A549 (cell line): ENCODE measurements around the gene SORCS2. TPM values are rescaled to one million over a fixed set of nuclear protein-coding genes. Genes with fewer than 3 reads are reported as not detected.

ENCODE experiments used
- ATAC-seq, 2 experiments: fragments of 200-7000 bp in 1 of 2; fragments of >200 bp in 1 of 2; cut with Nextera tagmentation in 1 of 2; cut with Tn5 transposase in 1 of 2; 3 replicates each; pipeline versions ENCODE4 v1.8.0 to v1.9.1; 2018 to 2020; ENCODE audit warnings: mild to moderate bottlenecking in 1 of 2, moderate library complexity in 1 of 2
- CTCF ChIA-PET: fragments of 300-600 bp; sonication (Branson Sonifier 250); formaldehyde crosslinking; extraction: SDS; loops from one replicate; lab custom pipeline; 2021; ENCODE audit warnings: antibody characterized with exemption, inconsistent platforms; lab: Yijun Ruan, JAX
- POLR2A ChIA-PET: fragments of 350-600 bp; formaldehyde crosslinking; extraction: SDS; loops from one replicate; lab custom pipeline; 2021; ENCODE audit warnings: antibody characterized with exemption, inconsistent platforms; lab: Yijun Ruan, JAX
- DNase-seq, 2 experiments: peaks; one replicate each; pipeline versions ENCODE4 v3.0.0 to v3.0.0-alpha.2; 2011 to 2016; ENCODE audit warnings: low read depth in 1 of 2, low spot score in 1 of 2
- FAIRE-seq: peaks from 2 replicates; lab custom pipeline; 2011; peaks lifted over from hg19 to GRCh38; lab: Jason Lieb, UNC
- H3K27ac ChIP-seq, 2 experiments: fragments of >200 bp; sonication (Bioruptor Twin); formaldehyde crosslinking; 3 replicates each; pipeline ENCODE4 v1.5.1; 2016 to 2017
- H3K4me1 ChIP-seq: fragments of >200 bp; sonication (Bioruptor Twin); formaldehyde crosslinking; 3 replicates; pipeline ENCODE4 v1.6.1; 2016
- H3K4me2 ChIP-seq: fragments of >200 bp; sonication (Bioruptor Twin); formaldehyde crosslinking; 3 replicates; pipeline ENCODE4 v1.6.1; 2016
- H3K4me3 ChIP-seq: fragments of >200 bp; sonication (Bioruptor Twin); formaldehyde crosslinking; 3 replicates; pipeline ENCODE4 v1.5.1; 2016
- H3K9me3 ChIP-seq: fragments of >200 bp; sonication (Bioruptor Twin); formaldehyde crosslinking; 3 replicates; pipeline ENCODE4 v1.6.1; 2016
- CBX2 ChIP-seq: fragments of 200-600 bp; sonication (generic); IDR thresholded peaks from 2 replicates; pipeline ENCODE4 v1.6.1; 2016; ENCODE audit warnings: low read depth, mild to moderate bottlenecking, borderline replicate concordance
- CBX8 ChIP-seq: fragments of 200-600 bp; sonication (generic); IDR thresholded peaks from 2 replicates; pipeline ENCODE4 v1.6.1; 2016
- EHF ChIP-seq: fragments of 250-450 bp; sonication (Bioruptor Pico); IDR thresholded peaks from 2 replicates; pipeline ENCODE4 v1.5.0; 2020; ENCODE audit warnings: mild to moderate bottlenecking
- EHMT2 ChIP-seq: fragments of 200-600 bp; sonication (generic); IDR thresholded peaks from 2 replicates; pipeline ENCODE4 v1.6.1; 2016; ENCODE audit warnings: antibody characterized with exemption, low read depth, mild to moderate bottlenecking, moderate library complexity
- ELK1 ChIP-seq: fragments of 150-350 bp; IDR thresholded peaks from 2 replicates; pipeline ENCODE4 v1.6.1; 2014; ENCODE audit warnings: low read depth, mild to moderate bottlenecking, low read length
- EP300 ChIP-seq, 2 experiments: fragments of >200 bp; sonication (Bioruptor Twin); formaldehyde crosslinking; IDR thresholded peaks; 2 replicates in 1 of 2; 3 replicates in 1 of 2; pipeline ENCODE4 v1.6.1; 2016 to 2017
- HDAC2 ChIP-seq: fragments of 200-600 bp; sonication (generic); IDR thresholded peaks from 2 replicates; pipeline ENCODE4 v1.6.1; 2016
- HEYL ChIP-seq: fragments of 250-450 bp; sonication (Bioruptor Pico); IDR thresholded peaks from 2 replicates; pipeline ENCODE4 v1.8.0; 2021; ENCODE audit warnings: mild to moderate bottlenecking, moderate library complexity
- HOXA7 ChIP-seq: fragments of 250-450 bp; sonication (Bioruptor Pico); IDR thresholded peaks from 2 replicates; pipeline ENCODE4 v1.5.0; 2020; ENCODE audit warnings: mild to moderate bottlenecking, moderate library complexity
- HOXB5 ChIP-seq: fragments of 250-450 bp; sonication (Bioruptor Pico); IDR thresholded peaks from 2 replicates; pipeline ENCODE4 v1.5.0; 2020; ENCODE audit warnings: mild to moderate bottlenecking, moderate library complexity
- JUN ChIP-seq, 2 experiments: fragments of >200 bp; sonication (Bioruptor Twin); formaldehyde crosslinking; IDR thresholded peaks; 2 replicates in 1 of 2; 3 replicates in 1 of 2; pipeline ENCODE4 v1.6.1; 2016 to 2017
- MAX ChIP-seq: IDR thresholded peaks from 2 replicates; pipeline ENCODE4 v1.6.1; 2012
- NFE2L2 ChIP-seq: fragments of 150-350 bp; conservative IDR thresholded peaks from 2 replicates; pipeline ENCODE4 v1.6.1; 2014; ENCODE audit warnings: low read length
- PBX3 ChIP-seq: IDR thresholded peaks from 2 replicates; pipeline ENCODE4 v1.6.1; 2012
- PHF8 ChIP-seq: fragments of 200-600 bp; sonication (generic); IDR thresholded peaks from 2 replicates; pipeline ENCODE4 v1.6.1; 2016; ENCODE audit warnings: low read depth, mild to moderate bottlenecking, antibody characterized with exemption, moderate library complexity, borderline replicate concordance
- POLR2A ChIP-seq: IDR thresholded peaks from 2 replicates; pipeline ENCODE4 v1.6.1; 2012; ENCODE audit warnings: mild to moderate bottlenecking, low read length
- RAD21 ChIP-seq, 2 experiments: fragments of >200 bp in 1 of 2; sonication (Bioruptor Twin) in 1 of 2; formaldehyde crosslinking in 1 of 2; IDR thresholded peaks in 1 of 2; conservative IDR thresholded peaks in 1 of 2; 2 replicates in 1 of 2; 3 replicates in 1 of 2; pipeline ENCODE4 v1.6.1; 2012 to 2018; ENCODE audit warnings: inconsistent platforms in 1 of 2
- RCOR1 ChIP-seq: fragments of 150-350 bp; IDR thresholded peaks from 2 replicates; pipeline ENCODE4 v1.6.1; 2014; ENCODE audit warnings: antibody characterized with exemption, low read length, low read depth
- RNF2 ChIP-seq: fragments of 200-600 bp; sonication (generic); IDR thresholded peaks from 2 replicates; pipeline ENCODE4 v1.6.1; 2016; ENCODE audit warnings: low read depth, mild to moderate bottlenecking, antibody characterized with exemption, moderate library complexity, borderline replicate concordance
- SREBF2 ChIP-seq: fragments of 450-650 bp; IDR thresholded peaks from 2 replicates; pipeline ENCODE4 v1.6.1; 2014; ENCODE audit warnings: mild to moderate bottlenecking, moderate library complexity
- USF2 ChIP-seq: fragments of 450-650 bp; IDR thresholded peaks from 2 replicates; pipeline ENCODE4 v1.6.1; 2014; ENCODE audit warnings: antibody characterized with exemption
- ZNF302 ChIP-seq: fragments of 250-450 bp; sonication (Bioruptor Pico); IDR thresholded peaks from 2 replicates; pipeline ENCODE4 v1.9.0; 2021; ENCODE audit warnings: inconsistent platforms, mild to moderate bottlenecking, moderate library complexity
- WGBS: methylation state at CpG from one replicate; pipeline ENCODE4 v1.1.6; 2017; ENCODE audit errors: missing lambda C conversion rate; 5-methylcytosine and 5-hydroxymethylcytosine counted together
- polyA plus RNA-seq, 4 experiments: library from polyadenylated mRNA; depleted of rRNA in 3 of 4; stranded (reverse); fragments of >200 nt; fragmentation: RNase III in 1 of 4; extraction: RNeasy Plus Mini Kit Qiagen cat#74134 plus additional on column Dnase treatment in 1 of 4; gene quantifications; 2 replicates in 3 of 4; 3 replicates in 1 of 4; pipeline ENCODE4 v1.2.3, GENCODE V29; 2011 to 2017

The SORCS2 gene
- polyA plus RNA-seq, 2 of the 4 experiments (the other 2 are of a cell fraction): 1.4 to 4.6 TPM

- H3K4me3 ChIP-seq: no peak overlapping the region
- no peaks in the 10 kb centered on the region for H3K9me3 ChIP-seq
- 87% methylated on average over 19 of the region's 19 CpGs for WGBS
- no peak overlapping the region for H3K27ac ChIP-seq
- FAIRE-seq (no peak), DNase-seq (no peak), ATAC-seq (no peak)
- TF ChIP-seq CBX8: no peak
- TF ChIP-seq RNF2: no peak
- TF ChIP-seq SREBF2: no peak
- TF ChIP-seq JUN (IDR thresholded peaks at IDR 0.05): no peak
- TF ChIP-seq PBX3: no peak
- TF ChIP-seq EHF (CRISPR knock-in tag): no peak
- no peak for TF ChIP-seq EP300 (IDR thresholded peaks at IDR 0.05)
- ChIA-PET POLR2A (no interaction called here), CTCF (no interaction called here)
- no peaks in the 10 kb centered on the region for H3K4me1 ChIP-seq
- no peak overlapping the region for H3K4me2 ChIP-seq
Measured at GRCh38 chr4:7472442-7473013, 280.2 kb downstream of the SORCS2 start.

GRCh38 chr4:7473081-7473480 is 280.7 kb downstream of the SORCS2 start:
- FAIRE-seq (no peak), ATAC-seq (no peak), DNase-seq (no peak)
- ChIA-PET CTCF (no interaction called here), POLR2A (no interaction called here)
- Histone ChIP-seq H3K27ac (no peak overlapping the region), H3K9me3 (no peaks in the 10 kb centered on the region), H3K4me2 (no peak overlapping the region), H3K4me1 (no peaks in the 10 kb centered on the region), H3K4me3 (no peak overlapping the region)
- 85% methylated on average over 5 of the region's 10 CpGs for WGBS
- TF ChIP-seq RAD21 (conservative IDR thresholded peaks at IDR 0.05 in 1 of 2, IDR thresholded peaks at IDR 0.05 in 1 of 2) (no peak), EHMT2 (no peak)

- Histone ChIP-seq H3K4me2 (no peak overlapping the region), H3K4me1 (no peaks in the 10 kb centered on the region), H3K9me3 (no peaks in the 10 kb centered on the region), H3K27ac (no peak overlapping the region), H3K4me3 (no peak overlapping the region)
- WGBS: 72% methylated on average over 6 of the region's 7 CpGs
- no peak for DNase-seq
- FAIRE-seq: no peak
- POLR2A ChIA-PET: no interaction called here
- TF ChIP-seq RNF2 (no peak), HDAC2 (no peak), HEYL (CRISPR knock-in tag) (no peak), HOXA7 (no peak), HOXB5 (CRISPR knock-in tag) (no peak), NFE2L2 (no peak), CBX8 (no peak), POLR2A (no peak), CBX2 (no peak), PHF8 (no peak), USF2 (no peak)
- CTCF ChIA-PET: no interaction called here
- no peak for ATAC-seq
Measured at GRCh38 chr4:7474320-7474719, 282.0 kb downstream of the SORCS2 start.

- Histone ChIP-seq H3K4me3 (no peak overlapping the region), H3K4me2 (no peak overlapping the region), H3K9me3 (no peaks in the 10 kb centered on the region), H3K4me1 (no peaks in the 10 kb centered on the region), H3K27ac (no peak overlapping the region)
- ATAC-seq: no peak
- 59% methylated on average over 4 of the region's 5 CpGs for WGBS
- no peak for DNase-seq
- CTCF ChIA-PET: no interaction called here
- no peak for FAIRE-seq
- POLR2A ChIA-PET: no interaction called here
- TF ChIP-seq ZNF302: no peak
- no peak for TF ChIP-seq MAX
- TF ChIP-seq EHMT2: no peak
- TF ChIP-seq RCOR1: no peak
- no peak for TF ChIP-seq POLR2A
- TF ChIP-seq ELK1: no peak
Measured at GRCh38 chr4:7475207-7475606, 282.9 kb downstream of the SORCS2 start.
